ENCODE measurements around the gene SHC1. TPM values are rescaled to one million over a fixed set of nuclear protein-coding genes. Genes with fewer than 3 reads are reported as not detected.
A peak's percentile ranks its signal among the peaks of the same experiment; 100 is the strongest.

Gene SHC1
- total RNA-seq, 1 experiment from 2014 or later: 199 TPM

DNA sequence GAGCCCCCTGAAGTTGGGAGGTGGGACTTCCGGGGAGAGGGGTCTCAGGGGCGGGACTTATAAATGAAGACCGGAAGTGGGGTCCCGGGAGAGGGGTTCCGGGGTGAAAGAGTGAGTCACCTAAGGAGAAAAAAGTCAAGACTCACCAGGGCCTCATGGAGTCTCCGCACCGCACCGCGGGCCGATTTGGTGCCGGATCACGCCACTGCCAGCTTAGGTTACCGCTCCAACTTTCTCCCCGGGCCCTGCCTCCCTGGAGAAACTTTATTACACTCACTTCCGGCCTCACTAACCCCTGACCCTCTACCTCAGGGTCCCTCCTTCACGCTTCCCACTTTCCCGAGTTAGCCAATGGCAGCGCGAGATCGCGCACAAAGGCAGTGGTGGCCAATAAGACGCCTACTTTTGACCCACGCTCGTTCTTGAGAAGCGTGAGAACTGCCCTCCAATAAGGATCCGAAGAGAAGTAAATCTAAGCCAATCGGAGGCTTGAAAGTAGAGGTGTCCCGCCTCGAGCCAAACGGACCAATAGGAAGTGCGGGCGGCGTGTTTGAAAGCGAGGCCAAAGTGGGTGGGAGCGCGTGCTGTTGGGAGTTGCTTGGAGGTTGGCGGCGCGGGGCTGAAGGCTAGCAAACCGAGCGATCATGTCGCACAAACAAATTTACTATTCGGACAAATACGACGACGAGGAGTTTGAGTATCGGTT is 3.7 kb upstream of the SHC1 start, which contains the start of gene CKS1B (continued):
- TF ChIP-seq, protein P1, sequence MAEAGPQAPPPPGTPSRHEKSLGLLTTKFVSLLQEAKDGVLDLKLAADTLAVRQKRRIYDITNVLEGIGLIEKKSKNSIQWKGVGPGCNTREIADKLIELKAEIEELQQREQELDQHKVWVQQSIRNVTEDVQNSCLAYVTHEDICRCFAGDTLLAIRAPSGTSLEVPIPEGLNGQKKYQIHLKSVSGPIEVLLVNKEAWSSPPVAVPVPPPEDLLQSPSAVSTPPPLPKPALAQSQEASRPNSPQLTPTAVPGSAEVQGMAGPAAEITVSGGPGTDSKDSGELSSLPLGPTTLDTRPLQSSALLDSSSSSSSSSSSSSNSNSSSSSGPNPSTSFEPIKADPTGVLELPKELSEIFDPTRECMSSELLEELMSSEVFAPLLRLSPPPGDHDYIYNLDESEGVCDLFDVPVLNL (CRISPR knock-in tag; IDR thresholded peaks at IDR 0.05; ENCODE audit: borderline replicate concordance, low read depth): peak; percentile 96
- TF ChIP-seq, protein P2, sequence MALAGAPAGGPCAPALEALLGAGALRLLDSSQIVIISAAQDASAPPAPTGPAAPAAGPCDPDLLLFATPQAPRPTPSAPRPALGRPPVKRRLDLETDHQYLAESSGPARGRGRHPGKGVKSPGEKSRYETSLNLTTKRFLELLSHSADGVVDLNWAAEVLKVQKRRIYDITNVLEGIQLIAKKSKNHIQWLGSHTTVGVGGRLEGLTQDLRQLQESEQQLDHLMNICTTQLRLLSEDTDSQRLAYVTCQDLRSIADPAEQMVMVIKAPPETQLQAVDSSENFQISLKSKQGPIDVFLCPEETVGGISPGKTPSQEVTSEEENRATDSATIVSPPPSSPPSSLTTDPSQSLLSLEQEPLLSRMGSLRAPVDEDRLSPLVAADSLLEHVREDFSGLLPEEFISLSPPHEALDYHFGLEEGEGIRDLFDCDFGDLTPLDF (CRISPR knock-in tag; IDR thresholded peaks at IDR 0.05): no peak
- TF ChIP-seq USF2 (CRISPR knock-in tag; IDR thresholded peaks at IDR 0.05) (no peak), FOXP1 (CRISPR knock-in tag; IDR thresholded peaks at IDR 0.05; ENCODE audit: borderline replicate concordance) (peak; percentile 58; the same call in 1 of the 2 replicates), ELF4 (CRISPR knock-in tag; IDR thresholded peaks at IDR 0.05; ENCODE audit: low read depth) (no peak), GABPB1 (CRISPR knock-in tag; IDR thresholded peaks at IDR 0.05) (peak; percentile 72), ZNF219 (CRISPR knock-in tag; IDR thresholded peaks at IDR 0.05; ENCODE audit: borderline replicate concordance) (no peak), NR3C1 (CRISPR knock-in tag; conservative IDR thresholded peaks at IDR 0.05; ENCODE audit: low read depth) (no peak), IRF2 (CRISPR knock-in tag; IDR thresholded peaks at IDR 0.05; ENCODE audit: borderline replicate concordance, low read depth) (no peak), PRRX2 (CRISPR knock-in tag; IDR thresholded peaks at IDR 0.05) (no peak), E2F5 (CRISPR knock-in tag; IDR thresholded peaks at IDR 0.05) (no peak; the same call in 1 of the 2 replicates), MAX (CRISPR knock-in tag; IDR thresholded peaks at IDR 0.05) (peak; percentile 93)
- TF ChIP-seq, protein P3, sequence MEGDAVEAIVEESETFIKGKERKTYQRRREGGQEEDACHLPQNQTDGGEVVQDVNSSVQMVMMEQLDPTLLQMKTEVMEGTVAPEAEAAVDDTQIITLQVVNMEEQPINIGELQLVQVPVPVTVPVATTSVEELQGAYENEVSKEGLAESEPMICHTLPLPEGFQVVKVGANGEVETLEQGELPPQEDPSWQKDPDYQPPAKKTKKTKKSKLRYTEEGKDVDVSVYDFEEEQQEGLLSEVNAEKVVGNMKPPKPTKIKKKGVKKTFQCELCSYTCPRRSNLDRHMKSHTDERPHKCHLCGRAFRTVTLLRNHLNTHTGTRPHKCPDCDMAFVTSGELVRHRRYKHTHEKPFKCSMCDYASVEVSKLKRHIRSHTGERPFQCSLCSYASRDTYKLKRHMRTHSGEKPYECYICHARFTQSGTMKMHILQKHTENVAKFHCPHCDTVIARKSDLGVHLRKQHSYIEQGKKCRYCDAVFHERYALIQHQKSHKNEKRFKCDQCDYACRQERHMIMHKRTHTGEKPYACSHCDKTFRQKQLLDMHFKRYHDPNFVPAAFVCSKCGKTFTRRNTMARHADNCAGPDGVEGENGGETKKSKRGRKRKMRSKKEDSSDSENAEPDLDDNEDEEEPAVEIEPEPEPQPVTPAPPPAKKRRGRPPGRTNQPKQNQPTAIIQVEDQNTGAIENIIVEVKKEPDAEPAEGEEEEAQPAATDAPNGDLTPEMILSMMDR (IDR thresholded peaks at IDR 0.05): no peak
- TF ChIP-seq, protein P4, sequence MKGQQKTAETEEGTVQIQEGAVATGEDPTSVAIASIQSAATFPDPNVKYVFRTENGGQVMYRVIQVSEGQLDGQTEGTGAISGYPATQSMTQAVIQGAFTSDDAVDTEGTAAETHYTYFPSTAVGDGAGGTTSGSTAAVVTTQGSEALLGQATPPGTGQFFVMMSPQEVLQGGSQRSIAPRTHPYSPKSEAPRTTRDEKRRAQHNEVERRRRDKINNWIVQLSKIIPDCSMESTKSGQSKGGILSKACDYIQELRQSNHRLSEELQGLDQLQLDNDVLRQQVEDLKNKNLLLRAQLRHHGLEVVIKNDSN (CRISPR knock-in tag; IDR thresholded peaks at IDR 0.05): peak; percentile 35; the same call in 1 of the 2 replicates
- TF ChIP-seq, protein P5, sequence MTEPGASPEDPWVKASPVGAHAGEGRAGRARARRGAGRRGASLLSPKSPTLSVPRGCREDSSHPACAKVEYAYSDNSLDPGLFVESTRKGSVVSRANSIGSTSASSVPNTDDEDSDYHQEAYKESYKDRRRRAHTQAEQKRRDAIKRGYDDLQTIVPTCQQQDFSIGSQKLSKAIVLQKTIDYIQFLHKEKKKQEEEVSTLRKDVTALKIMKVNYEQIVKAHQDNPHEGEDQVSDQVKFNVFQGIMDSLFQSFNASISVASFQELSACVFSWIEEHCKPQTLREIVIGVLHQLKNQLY (CRISPR knock-in tag; IDR thresholded peaks at IDR 0.05): no peak
- TF ChIP-seq, protein P6, sequence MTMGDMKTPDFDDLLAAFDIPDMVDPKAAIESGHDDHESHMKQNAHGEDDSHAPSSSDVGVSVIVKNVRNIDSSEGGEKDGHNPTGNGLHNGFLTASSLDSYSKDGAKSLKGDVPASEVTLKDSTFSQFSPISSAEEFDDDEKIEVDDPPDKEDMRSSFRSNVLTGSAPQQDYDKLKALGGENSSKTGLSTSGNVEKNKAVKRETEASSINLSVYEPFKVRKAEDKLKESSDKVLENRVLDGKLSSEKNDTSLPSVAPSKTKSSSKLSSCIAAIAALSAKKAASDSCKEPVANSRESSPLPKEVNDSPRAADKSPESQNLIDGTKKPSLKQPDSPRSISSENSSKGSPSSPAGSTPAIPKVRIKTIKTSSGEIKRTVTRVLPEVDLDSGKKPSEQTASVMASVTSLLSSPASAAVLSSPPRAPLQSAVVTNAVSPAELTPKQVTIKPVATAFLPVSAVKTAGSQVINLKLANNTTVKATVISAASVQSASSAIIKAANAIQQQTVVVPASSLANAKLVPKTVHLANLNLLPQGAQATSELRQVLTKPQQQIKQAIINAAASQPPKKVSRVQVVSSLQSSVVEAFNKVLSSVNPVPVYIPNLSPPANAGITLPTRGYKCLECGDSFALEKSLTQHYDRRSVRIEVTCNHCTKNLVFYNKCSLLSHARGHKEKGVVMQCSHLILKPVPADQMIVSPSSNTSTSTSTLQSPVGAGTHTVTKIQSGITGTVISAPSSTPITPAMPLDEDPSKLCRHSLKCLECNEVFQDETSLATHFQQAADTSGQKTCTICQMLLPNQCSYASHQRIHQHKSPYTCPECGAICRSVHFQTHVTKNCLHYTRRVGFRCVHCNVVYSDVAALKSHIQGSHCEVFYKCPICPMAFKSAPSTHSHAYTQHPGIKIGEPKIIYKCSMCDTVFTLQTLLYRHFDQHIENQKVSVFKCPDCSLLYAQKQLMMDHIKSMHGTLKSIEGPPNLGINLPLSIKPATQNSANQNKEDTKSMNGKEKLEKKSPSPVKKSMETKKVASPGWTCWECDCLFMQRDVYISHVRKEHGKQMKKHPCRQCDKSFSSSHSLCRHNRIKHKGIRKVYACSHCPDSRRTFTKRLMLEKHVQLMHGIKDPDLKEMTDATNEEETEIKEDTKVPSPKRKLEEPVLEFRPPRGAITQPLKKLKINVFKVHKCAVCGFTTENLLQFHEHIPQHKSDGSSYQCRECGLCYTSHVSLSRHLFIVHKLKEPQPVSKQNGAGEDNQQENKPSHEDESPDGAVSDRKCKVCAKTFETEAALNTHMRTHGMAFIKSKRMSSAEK (CRISPR knock-in tag; IDR thresholded peaks at IDR 0.05; ENCODE audit: borderline replicate concordance): no peak
- TF ChIP-seq, protein P7, sequence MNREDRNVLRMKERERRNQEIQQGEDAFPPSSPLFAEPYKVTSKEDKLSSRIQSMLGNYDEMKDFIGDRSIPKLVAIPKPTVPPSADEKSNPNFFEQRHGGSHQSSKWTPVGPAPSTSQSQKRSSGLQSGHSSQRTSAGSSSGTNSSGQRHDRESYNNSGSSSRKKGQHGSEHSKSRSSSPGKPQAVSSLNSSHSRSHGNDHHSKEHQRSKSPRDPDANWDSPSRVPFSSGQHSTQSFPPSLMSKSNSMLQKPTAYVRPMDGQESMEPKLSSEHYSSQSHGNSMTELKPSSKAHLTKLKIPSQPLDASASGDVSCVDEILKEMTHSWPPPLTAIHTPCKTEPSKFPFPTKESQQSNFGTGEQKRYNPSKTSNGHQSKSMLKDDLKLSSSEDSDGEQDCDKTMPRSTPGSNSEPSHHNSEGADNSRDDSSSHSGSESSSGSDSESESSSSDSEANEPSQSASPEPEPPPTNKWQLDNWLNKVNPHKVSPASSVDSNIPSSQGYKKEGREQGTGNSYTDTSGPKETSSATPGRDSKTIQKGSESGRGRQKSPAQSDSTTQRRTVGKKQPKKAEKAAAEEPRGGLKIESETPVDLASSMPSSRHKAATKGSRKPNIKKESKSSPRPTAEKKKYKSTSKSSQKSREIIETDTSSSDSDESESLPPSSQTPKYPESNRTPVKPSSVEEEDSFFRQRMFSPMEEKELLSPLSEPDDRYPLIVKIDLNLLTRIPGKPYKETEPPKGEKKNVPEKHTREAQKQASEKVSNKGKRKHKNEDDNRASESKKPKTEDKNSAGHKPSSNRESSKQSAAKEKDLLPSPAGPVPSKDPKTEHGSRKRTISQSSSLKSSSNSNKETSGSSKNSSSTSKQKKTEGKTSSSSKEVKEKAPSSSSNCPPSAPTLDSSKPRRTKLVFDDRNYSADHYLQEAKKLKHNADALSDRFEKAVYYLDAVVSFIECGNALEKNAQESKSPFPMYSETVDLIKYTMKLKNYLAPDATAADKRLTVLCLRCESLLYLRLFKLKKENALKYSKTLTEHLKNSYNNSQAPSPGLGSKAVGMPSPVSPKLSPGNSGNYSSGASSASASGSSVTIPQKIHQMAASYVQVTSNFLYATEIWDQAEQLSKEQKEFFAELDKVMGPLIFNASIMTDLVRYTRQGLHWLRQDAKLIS (CRISPR knock-in tag; IDR thresholded peaks at IDR 0.05; ENCODE audit: borderline replicate concordance): no peak
